ENCODE results near the gene RCVRN. TPM values are rescaled to one million over a fixed set of nuclear protein-coding genes. Genes with fewer than 3 reads are reported as not detected.
A peak's percentile ranks its signal among the peaks of the same experiment; 100 is the strongest.

Gene RCVRN
- total and polyA plus RNA-seq, 9 of the 15 experiments (the other 6 are each of a cell fraction or from before 2014, with no cell fraction given): not detected

DNA sequence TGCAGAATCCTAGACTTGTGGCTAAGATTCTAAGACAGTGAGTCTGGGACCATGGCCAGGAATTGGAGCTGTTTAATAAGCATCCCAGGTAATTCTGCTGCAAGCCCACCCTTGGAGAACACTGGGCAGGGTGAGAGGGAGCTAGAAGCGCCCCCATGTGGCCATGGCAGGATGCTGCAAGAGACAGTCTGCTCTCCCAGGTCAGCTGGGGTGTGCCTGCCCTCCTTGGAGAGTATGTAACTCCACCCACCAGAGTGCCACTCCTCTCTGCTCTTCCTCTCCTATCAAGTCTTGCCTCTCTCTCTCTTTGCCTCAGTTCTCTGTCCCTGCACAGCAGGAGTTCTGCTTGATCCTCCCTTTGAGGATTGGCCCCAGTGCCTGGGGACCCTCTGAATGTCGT is 14.9 kb downstream of the RCVRN start (continued):
- TF ChIP-seq, protein P1, sequence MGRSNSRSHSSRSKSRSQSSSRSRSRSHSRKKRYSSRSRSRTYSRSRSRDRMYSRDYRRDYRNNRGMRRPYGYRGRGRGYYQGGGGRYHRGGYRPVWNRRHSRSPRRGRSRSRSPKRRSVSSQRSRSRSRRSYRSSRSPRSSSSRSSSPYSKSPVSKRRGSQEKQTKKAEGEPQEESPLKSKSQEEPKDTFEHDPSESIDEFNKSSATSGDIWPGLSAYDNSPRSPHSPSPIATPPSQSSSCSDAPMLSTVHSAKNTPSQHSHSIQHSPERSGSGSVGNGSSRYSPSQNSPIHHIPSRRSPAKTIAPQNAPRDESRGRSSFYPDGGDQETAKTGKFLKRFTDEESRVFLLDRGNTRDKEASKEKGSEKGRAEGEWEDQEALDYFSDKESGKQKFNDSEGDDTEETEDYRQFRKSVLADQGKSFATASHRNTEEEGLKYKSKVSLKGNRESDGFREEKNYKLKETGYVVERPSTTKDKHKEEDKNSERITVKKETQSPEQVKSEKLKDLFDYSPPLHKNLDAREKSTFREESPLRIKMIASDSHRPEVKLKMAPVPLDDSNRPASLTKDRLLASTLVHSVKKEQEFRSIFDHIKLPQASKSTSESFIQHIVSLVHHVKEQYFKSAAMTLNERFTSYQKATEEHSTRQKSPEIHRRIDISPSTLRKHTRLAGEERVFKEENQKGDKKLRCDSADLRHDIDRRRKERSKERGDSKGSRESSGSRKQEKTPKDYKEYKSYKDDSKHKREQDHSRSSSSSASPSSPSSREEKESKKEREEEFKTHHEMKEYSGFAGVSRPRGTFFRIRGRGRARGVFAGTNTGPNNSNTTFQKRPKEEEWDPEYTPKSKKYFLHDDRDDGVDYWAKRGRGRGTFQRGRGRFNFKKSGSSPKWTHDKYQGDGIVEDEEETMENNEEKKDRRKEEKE (IDR thresholded peaks at IDR 0.05; ENCODE audit: borderline replicate concordance in 1 of 2, control insufficient read depth in 1 of 2, low read depth in 2 of 2, low read length in 1 of 2): no peak
- TF ChIP-seq FOXK2 (conservative IDR thresholded peaks at IDR 0.05 in 1 of 2, IDR thresholded peaks at IDR 0.05 in 1 of 2; ENCODE audit: low read depth in 2 of 2) (no peak), ZNF584 (CRISPR knock-in tag; IDR thresholded peaks at IDR 0.05; ENCODE audit: low read depth) (no peak), MAFF (IDR thresholded peaks at IDR 0.05; ENCODE audit: low read length) (no peak), LEF1 (IDR thresholded peaks at IDR 0.05) (no peak), NFIX (CRISPR knock-in tag; IDR thresholded peaks at IDR 0.05; ENCODE audit: low read depth) (no peak)
- TF ChIP-seq, protein P2, sequence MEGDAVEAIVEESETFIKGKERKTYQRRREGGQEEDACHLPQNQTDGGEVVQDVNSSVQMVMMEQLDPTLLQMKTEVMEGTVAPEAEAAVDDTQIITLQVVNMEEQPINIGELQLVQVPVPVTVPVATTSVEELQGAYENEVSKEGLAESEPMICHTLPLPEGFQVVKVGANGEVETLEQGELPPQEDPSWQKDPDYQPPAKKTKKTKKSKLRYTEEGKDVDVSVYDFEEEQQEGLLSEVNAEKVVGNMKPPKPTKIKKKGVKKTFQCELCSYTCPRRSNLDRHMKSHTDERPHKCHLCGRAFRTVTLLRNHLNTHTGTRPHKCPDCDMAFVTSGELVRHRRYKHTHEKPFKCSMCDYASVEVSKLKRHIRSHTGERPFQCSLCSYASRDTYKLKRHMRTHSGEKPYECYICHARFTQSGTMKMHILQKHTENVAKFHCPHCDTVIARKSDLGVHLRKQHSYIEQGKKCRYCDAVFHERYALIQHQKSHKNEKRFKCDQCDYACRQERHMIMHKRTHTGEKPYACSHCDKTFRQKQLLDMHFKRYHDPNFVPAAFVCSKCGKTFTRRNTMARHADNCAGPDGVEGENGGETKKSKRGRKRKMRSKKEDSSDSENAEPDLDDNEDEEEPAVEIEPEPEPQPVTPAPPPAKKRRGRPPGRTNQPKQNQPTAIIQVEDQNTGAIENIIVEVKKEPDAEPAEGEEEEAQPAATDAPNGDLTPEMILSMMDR (IDR thresholded peaks at IDR 0.05 in 2 of 3, conservative IDR thresholded peaks at IDR 0.05 in 1 of 3; ENCODE audit: insufficient read depth in 2 of 3, low read depth in 1 of 3, low read length in 3 of 3): peak; percentile 42 to 63 (median 46); a peak in 5 of 6 replicates
- TF ChIP-seq, protein P3, sequence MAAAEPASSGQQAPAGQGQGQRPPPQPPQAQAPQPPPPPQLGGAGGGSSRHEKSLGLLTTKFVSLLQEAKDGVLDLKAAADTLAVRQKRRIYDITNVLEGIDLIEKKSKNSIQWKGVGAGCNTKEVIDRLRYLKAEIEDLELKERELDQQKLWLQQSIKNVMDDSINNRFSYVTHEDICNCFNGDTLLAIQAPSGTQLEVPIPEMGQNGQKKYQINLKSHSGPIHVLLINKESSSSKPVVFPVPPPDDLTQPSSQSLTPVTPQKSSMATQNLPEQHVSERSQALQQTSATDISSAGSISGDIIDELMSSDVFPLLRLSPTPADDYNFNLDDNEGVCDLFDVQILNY (CRISPR knock-in tag; IDR thresholded peaks at IDR 0.05): no peak

Measured in K562 (cell line).